ENCODE results near the gene KRCC1.
"Not testable (repeated sequence)": the region's sequence is repeated elsewhere in the genome, so short reads cannot be mapped to it uniquely, and the experiment has no call there.

Gene KRCC1

DNA sequence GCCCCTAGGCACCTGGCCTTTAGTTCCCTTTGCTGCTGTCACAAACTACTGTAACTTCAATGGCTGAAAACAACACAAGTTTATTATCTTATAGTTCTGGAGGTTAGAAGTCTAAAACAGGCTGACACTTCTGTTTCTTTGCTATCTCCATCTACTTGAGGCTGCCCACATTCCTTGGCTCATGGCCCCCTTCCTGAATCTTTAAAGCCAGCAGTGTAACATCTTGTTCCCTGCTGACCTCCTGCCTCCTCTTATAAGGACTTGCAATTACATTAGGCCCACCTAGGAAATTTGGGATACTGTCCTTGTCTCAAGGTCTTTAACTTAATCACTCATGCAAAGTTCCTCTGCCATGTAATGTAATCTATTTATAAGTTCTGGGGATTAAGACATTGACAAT is 18.6 kb upstream of the KRCC1 start:
- DNase-seq, result no peak

DNA sequence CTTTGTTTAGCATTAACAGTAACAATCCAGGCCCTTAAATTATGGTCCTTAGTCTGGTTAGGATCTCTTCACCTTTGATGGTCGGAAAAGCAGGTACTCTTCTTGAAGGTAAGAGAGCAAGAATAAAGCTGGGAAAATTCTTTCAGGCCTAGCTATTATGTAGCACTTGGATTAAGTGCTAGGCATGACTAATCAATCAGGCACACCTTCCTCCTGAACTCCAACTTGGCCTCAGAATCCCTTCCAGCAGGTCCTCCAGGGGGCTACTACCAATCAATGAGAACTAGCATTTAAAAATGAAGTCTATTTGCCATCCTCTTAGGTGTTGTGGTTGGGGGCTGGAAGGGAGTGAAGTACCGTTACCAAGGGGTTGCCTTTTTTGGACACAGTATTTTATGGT is 15.8 kb upstream of the KRCC1 start:
- DNase-seq, result no peak

DNA sequence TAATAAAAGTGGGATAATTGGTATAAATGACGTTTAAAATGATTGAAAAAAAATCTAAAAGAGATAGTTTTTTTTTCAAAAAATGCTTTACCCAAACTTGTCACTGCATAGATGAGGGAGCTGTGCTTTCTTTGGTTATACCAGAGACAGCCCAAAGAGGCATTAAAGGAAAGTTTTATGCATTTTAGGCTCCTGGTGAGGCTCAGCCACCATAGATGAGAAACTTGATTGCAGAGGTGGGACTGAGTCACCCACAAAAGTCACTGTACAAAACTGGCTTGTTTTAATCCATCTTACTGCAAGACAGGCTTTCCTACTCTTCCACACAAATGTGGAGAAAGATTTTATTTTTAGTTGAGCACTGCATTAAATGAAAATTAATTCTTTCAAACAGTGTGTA is 14.5 kb upstream of the KRCC1 start:
- DNase-seq, result no peak

DNA sequence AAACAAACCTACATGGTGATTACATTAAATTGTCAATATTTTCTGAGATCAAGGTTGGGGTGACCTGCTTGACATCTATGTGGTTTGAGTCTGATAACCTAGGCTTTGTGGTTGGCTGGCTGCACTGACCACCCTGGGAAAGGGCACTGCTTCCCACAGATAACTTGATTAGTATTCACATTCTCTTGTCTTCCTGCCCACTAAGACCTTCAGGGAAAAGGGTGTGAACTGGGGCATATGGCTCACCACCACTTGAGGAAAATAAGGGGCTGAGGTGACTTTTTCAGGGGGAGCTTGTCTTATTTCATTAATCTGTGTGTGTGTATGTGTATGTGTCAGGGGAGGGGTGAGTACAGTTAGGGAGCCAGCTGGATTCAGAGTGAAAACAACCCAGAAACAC is 13.5 kb upstream of the KRCC1 start:
- peak; percentile 63 to 89 for DNase-seq

- DNase-seq, result no peak
These were observed 12.5 kb upstream of the KRCC1 start for GRCh38 chr2:88068044-88068443.

- peak in 1 of 2 experiments; percentile 52 for DNase-seq
These were observed 12.0 kb upstream of the KRCC1 start, which contains the start of gene SMYD1 for GRCh38 chr2:88067598-88067997. SMYD1 (plus strand) TSS chr2:88067825; CDS start chr2:88067865, 40 bp downstream.

DNA sequence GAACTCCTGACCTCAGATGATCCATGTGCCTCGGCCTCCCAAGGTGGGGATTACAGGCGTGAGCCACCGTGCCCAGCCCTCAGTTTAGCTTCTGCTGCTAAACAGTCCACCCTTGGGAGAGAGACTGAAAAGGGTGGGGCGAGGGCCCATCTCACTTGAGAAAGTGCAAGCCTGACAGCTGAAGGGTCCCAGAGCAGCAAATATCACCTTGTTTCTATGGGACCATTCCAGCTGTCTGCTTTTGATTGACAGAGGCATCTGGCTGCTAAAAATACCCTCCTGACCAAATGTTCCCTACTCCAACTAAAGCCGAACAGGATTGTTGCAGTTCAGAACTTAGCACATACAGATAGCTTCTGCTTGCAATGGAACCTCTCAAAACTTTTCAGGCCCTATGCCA is 11.6 kb upstream of the KRCC1 start:
- peak; percentile 86 to 93 for DNase-seq

GRCh38 chr2:88066543-88066942 is 11.0 kb upstream of the KRCC1 start:
- no peak for DNase-seq

DNA sequence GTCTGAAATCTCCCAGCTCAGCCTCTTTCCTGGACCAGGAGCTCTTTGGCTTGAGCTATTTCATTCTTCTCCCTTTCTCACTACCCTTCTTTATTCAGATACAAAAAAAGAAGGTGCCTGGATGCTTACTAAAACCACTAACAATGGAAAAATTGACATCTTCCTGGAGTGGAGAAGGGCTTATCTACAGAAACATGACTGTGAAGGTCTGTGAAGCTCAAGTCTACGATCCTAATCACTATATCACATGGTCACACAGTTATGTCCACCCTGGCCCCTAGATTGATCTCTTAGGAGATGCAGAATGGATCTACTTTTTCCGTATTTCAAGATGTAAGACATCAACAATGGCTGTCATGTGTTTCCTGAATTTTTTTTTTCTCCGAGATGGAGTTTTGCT is 5.7 kb upstream of the KRCC1 start:
- DNase-seq, result no peak

DNA sequence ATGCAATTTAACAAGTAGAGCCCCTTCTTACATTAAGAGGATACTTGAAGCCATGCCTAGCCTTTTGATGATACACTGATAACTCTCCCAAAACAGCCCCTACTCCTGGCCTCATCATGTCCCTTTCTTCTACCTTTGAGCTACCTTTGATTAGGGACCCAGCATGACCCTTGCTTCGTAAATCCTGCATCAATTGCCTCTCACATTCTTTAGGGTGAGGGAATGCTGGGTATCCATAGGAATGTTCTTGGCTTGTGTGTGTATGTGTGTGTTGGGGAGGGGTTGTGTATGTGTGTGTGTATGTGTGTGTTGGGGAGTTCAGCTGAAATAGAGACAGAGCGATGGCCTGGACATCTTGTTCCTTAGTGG is 5.3 kb upstream of the KRCC1 start:
- DNase-seq, result no peak

GRCh38 chr2:88059979-88060906 is 4.7 kb upstream of the KRCC1 start:
- DNase-seq, result peak in 1 of 2 experiments; percentile 58

- DNase-seq, result peak; percentile 18 to 68
These were observed 2.6 kb upstream of the KRCC1 start for GRCh38 chr2:88058191-88058590.

GRCh38 chr2:88057437-88057844 is 1.9 kb upstream of the KRCC1 start:
- no peak for DNase-seq

- peak in 1 of 2 experiments; percentile 40 for DNase-seq
These were observed 707 bp downstream of the KRCC1 start for GRCh38 chr2:88054782-88055370.

- no peak for DNase-seq
These were observed 1.4 kb downstream of the KRCC1 start for GRCh38 chr2:88053934-88054781.

DNA sequence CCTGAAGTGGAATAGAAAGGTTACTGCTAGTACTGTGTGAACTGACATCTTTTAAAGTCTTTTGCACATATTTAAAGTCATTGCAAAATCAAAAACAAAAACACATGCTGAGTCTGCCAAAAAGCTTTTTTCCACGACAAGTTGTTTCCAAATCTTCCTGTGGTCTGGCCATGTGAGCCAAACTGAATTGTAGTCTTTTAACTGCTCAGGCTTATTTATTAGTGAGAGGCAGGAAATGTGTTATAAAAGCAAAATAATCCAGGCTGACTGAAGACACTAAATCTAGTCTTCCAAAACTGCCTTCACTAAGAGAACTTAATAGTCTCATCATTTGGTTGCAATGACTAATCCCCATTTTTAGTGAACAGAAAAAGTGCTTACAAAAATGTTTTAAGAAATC is 2.3 kb downstream of the KRCC1 start:
- no peak for DNase-seq

DNA sequence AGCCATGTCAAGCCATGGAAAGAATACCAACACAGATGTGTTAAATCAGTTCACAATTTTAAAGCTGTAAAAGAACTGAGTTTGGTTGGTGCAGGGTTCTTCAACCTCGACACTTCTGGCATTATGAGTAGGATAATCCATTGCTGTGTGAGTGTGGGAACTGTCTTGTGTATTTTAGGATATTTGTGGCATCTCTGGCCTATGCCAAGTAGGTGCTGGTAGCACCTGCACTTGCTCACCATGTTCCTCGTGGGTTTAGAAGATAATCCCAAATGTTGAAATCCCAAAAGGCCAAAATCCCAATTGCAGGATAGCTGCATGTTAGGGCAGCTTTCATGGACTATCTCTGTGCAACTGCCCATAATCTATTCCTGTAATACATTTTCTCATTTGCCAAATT is 3.8 kb downstream of the KRCC1 start:
- DNase-seq, result no peak

DNA sequence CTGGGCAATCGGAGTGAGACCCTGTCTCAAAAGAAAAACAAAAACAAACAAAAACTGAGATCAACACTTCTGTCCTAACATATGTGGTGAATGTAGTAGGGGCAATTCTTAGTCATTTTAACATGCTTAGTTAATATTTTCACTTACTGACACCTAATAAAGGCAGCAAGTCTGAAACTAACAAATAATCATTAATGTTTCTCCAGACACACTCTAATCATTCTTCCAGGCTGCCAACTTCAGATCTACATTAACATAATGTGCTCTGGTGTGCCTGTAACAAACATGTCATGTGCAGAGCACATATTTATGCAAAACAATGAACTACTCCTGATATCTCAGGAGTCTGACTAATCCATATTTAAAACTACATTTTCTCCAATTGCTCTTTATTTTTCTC is 6.0 kb downstream of the KRCC1 start:
- no peak for DNase-seq

- DNase-seq, result no peak
These were observed 7.0 kb downstream of the KRCC1 start for GRCh38 chr2:88048541-88048940.

- DNase-seq, result not testable (repeated sequence)
These were observed 10.0 kb downstream of the KRCC1 start for GRCh38 chr2:88045561-88045960.

DNA sequence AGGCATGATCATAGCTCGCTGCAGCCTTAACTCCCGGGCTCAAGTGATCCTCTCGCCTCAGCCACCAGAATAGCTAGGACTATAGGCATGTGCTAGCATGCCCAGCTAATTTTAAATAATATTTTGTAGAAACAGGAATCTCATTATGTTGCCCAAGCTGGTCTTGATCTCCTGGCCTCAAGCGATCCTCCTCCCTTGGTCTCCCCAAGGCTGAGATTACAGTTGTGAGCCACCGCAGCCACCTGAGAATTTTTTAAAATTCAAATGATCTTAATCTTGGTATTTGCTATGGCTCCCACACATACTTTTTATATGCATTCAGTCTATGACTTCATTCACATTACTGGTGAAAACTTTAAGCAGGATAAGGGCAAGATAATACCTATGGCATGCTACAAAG is 13.1 kb downstream of the KRCC1 start:
- DNase-seq, result no peak

DNA sequence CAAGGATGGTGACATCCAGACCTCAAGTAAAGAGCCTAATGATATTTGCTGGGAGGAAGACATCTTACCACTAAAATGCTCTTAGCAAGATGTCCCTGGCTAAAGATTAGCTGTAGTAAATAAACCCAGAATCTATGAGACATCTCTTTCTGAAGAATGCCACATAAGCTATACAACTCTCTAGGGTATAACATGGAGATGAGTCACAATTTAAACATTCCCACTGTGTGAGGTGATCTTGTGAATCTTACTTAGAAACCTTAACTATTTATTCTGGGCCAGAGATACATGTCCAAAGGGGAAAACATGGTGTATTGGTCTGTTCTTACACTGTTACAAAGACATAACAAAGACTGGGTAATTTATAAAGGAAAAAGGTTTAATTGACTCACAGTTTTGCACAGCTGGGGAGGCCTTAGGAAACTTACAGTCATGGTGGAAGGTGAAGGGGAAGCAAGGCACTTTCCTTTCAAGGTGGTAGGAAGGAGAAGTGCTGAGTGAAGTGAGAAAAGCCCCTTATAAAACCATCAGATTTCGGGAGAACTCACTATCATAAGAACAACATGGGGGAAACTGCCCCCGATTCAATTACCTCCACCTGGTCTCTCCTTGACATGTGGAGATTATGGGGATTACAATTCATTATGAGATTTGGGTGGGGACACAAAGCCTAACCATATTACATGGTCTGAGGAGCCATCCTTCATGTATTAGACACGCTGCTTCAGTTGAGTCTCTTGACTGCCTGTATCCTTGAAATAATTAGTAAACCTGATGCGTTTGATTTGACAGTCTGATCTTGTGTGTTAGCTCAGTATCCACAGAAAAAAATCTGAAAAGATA is 17.1 kb downstream of the KRCC1 start:
- peak; percentile 10 to 31 for DNase-seq
